GM18507 (cell line): ENCODE results near the gene TOX3.

Source experiments
- DNase-seq: peaks from one replicate; pipeline ENCODE4 v3.0.0; 2011; ENCODE audit warnings: low read depth; ENCODE audit not compliant: insufficient read length; ENCODE audit errors: extremely low spot score
- FAIRE-seq: peaks from 2 replicates; lab custom pipeline; 2011; peaks lifted over from hg19 to GRCh38; lab: Jason Lieb, UNC

The TOX3 gene

GRCh38 chr16:52422307-52422706 lies 124.6 kb downstream of the TOX3 start:
- DNase-seq (no peak), FAIRE-seq (no peak)

DNA sequence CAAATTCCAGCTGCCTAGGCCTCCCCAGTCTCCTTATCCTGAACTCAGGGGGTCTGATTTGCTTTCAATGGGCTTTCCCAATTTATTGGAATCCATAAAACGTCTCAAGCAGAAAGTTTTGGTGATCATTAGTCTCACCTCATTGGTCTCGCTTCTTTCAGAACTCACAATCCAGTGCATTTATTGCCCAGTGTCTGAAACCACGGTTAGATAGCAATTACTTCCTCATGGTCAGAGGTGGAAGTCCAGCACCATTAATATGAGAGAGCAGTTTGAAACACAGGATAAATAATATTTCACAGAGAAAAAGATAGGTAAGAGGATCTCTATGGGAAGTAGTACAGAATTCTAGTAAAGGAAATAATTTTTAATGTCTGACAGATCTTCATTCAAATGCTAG lies 128.7 kb downstream of the TOX3 start:
- DNase-seq (no peak), FAIRE-seq (no peak)

GRCh38 chr16:52416888-52417287 lies 130.1 kb downstream of the TOX3 start:
- FAIRE-seq (no peak), DNase-seq (no peak)

GRCh38 chr16:52411011-52411410 lies 135.9 kb downstream of the TOX3 start:
- DNase-seq (no peak), FAIRE-seq (no peak)

- FAIRE-seq (no peak), DNase-seq (no peak)
Observed at GRCh38 chr16:52408191-52408845, 138.6 kb downstream of the TOX3 start.

DNA sequence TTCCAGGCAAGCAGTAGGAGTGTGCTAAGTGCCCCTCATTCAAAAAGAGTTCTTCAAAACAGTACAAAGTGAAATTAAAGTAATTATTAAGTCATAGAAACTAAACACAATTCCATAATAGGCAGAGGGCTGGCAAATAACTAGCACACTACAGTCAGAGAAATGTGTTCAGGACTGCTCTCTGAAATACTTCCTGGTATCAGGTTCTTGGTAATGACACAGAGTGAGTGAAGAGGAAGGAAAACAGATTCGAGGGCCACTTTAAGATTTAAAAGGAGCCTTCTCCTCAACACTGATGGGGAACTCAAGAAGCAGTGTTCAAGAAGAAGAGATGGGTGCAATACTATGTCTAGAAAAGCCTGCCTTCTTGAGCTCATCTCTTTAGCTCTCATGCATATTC lies 139.2 kb downstream of the TOX3 start:
- no peak for FAIRE-seq
- DNase-seq: no peak

GRCh38 chr16:52405441-52405840 lies 141.5 kb downstream of the TOX3 start:
- no peak for FAIRE-seq
- DNase-seq: no peak

GRCh38 chr16:52404546-52404945 lies 142.4 kb downstream of the TOX3 start:
- DNase-seq (no peak), FAIRE-seq (no peak)

DNA sequence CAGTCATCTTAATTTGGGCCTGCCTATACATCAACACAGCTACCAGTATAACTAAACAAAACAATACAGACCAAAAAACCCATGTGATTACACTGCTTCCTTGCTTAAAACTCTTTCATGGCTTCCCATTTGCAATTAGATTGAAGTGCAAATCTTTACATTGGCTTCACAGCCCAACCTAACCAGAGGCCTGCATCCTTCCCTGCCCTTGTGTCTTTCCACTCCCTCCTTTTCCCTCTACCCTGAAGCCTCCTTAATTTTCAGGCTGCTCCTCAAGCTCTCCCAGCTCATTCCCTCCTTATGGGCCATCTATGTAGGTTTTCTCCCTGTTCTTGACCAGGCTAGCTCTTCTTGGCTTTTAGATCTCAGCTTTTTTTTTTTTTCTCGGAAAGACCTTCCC lies 147.8 kb downstream of the TOX3 start:
- no peak for FAIRE-seq
- DNase-seq: no peak

DNA sequence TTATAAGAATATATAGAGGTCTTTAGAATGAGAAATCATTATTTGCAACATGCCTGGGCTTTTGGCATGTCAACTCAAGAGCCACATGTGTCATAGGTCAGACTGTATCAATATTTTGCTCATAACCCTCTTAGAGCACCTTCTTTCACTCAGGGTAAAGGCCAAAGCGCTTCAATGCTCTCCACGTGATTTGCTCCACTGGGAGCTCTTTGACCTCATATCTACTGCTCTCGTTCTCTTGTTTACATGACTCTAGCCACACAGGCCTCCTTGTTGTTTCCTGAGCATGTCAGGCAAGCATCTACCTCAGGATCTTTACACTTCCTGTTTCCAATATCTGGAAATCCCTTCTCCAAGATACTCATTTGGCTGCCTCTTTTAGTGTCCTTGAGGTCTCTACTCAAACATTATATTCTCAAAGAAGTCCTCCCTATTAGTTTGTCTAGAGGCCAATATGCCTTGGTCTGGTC lies 148.4 kb downstream of the TOX3 start:
- DNase-seq: no peak
- FAIRE-seq: no peak

DNA sequence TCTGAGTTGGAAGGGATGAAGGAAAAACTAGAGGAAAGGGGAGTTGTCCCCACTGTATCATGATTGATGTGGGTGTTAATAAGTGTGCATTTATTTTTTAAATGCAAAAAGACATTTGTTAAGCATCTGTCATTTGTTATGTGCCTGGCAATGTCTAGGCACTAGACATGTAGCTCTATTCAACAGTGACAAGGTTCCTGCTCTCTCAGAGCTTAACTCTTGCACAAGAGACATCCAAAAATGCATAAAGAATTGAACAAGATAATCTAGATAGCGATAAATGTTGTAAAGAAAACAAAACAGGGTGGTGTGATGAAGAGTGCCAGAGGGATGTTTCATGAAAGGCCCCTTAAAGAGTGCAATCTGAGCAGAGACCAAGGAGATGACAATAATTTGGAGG lies 148.9 kb downstream of the TOX3 start:
- FAIRE-seq (no peak), DNase-seq (no peak)

DNA sequence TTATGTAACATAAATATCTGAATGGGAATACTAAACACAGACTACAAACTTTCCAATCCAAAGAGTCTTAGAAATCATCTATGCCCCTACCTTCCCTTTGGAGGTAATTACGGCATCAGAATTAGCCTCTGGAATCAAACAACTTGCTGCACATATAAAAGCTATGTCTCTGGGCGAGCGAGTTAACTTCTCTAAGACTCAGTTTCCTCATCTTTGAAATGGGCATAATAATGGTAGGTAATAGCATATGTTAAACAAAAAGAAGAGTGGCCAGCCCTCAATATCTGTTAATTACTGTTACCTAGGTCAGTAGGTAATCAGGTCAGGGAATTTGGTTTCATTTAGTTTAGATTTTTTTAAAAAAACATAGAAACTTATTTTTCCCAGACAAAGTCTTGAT lies 153.5 kb downstream of the TOX3 start:
- FAIRE-seq (no peak), DNase-seq (no peak)

DNA sequence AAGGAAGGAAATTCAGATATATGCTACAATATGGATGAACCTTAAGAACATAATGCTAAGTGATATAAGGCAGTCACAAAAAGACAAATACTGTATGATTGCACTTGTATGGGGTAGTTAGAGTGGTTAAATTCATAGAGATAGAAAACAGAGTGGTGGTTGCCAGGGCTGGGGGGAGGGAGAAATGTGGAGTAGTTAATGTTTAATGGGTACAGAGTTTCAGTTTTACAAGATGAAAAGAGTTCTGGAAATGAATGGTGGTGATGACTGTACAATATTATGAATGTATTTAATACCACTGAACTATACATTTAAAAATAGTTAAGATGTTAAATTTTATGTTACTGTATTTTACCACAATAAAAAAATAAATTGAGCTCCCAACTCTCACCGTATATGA lies 157.9 kb downstream of the TOX3 start:
- no peak for DNase-seq
- no peak for FAIRE-seq
